ENCODE measurements around the gene PSMB9. TPM values are rescaled to one million over a fixed set of nuclear protein-coding genes. Genes with fewer than 3 reads are reported as not detected.
"Not testable (repeated sequence)": the region's sequence is repeated elsewhere in the genome, so short reads cannot be mapped to it uniquely, and the experiment has no call there.

The PSMB9 gene
- 100 to 1,000 TPM; 210 to 282 TPM for total RNA-seq

DNA sequence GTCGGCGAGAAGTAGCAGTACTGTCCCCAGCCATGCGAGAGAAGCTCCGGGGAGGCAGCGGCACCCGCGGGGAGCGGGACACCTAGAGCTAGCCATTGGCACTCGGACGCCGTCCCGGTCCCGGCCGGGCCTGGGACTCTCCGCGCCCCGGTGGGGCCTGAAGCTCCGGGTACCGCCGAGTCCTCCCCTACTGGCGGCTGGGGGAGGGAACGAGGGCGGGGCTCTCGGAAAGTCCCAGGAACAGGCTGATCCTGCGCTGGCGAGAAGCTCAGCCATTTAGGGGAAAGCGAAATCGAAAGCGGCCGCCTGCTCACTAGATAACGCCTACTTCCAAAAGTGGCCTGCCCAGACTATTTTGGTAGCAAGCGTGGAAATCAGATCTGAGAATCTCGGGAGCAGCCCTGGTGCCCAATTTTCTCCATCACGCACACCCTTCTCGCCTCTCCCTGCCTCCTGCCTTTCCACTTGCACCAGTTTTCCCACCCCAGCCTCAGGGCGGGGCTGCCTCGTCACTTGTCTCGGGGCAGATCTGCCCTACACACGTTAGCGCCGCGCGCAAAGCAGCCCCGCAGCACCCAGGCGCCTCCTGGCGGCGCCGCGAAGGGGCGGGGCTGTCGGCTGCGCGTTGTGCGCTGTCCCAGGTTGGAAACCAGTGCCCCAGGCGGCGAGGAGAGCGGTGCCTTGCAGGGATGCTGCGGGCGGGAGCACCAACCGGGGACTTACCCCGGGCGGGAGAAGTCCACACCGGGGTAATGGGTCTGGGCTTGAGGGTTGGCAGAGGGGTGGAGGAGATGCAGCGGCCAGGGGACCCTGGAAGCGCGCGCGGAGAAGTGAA, at the start of gene PSMB9, which contains the start of gene TAP1:
Gene PSMB9 (plus strand): TSS at position 652 of the 835 bp plus-strand sequence. CDS start 38 bp downstream, at position 690.
Gene TAP1 (minus strand): TSS at position 164 of the 835 bp plus-strand sequence. CDS start 68 bp downstream, at position 96.
- Mint-ChIP-seq H3K27ac (peak within 1 kb of the TSS; percentile 99), H3K9me3 (ENCODE audit: low read depth) (no peaks in the 10 kb centered on the region), H3K4me3 (peak within 1 kb of the TSS; percentile 100), H3K36me3 (ENCODE audit: low read depth) (peaks cover 89% of the 10 kb centered on the region), H3K4me1 (peaks cover 62% of the 10 kb centered on the region), H3K27me3 (no peaks in the 10 kb centered on the region)
- peak; percentile 98 for DNase-seq
- ATAC-seq = peak; percentile 84
- POLR2A ChIA-PET = interaction anchor here (0.7 to 4.2 kb wide), 12 partner anchors 9 to 1307 kb away, joined by 3 to 65 read pairs (median 4); partner anchors contain the start of genes PFDN6, PSMB8, TAP2 and WDR46
- CTCF ChIA-PET = interaction anchor here (0.7 to 8.0 kb wide), 11 partner anchors 12 to 440 kb away, joined by 3 to 240 read pairs (median 5); partner anchors contain the start of genes HLA-DMA, PSMB8 and TAP2
- intact Hi-C loops (cut with DNase I, micrococcal nuclease) = loop anchor here (1.0 to 5.0 kb wide), 16 partner anchors 9 to 1233 kb away; partner anchors contain the start of genes PSMB8 (in 2 of the 2), TAP2 (in 2 of the 2), ATF6B (in 1 of the 2) and BRD2 (in 1 of the 2)

DNA sequence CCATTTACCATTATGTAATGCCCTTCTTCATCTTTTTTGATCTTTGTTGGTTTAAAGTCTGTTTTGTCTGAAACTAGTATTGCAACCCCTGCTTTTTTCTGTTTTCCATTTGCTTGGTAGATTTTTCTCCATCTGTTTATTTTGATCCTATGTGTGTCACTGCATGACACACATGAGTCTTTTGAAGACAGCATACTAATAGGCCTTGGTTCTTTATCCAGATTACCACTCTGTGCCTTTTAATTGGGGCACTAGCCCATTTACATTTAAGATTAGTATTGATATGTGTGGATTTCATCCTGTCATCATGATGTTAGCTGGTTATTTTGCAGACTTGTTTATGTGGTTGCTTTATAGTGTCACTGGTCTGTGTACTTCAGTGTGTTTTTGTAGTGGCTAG, 48.6 kb upstream of the PSMB9 start:
- CTCF ChIA-PET = interaction anchor here (0.6 to 3.6 kb wide), 5 partner anchors 12 to 1642 kb away, joined by 3 to 10 read pairs (median 4); partner anchors contain the start of gene HLA-DMB
- H3K9me3 Mint-ChIP-seq (ENCODE audit: low read depth); H3K27ac Mint-ChIP-seq; H3K4me3 Mint-ChIP-seq; intact Hi-C loops (cut with DNase I, micrococcal nuclease); POLR2A ChIA-PET; H3K4me1 Mint-ChIP-seq; H3K36me3 Mint-ChIP-seq (ENCODE audit: low read depth); DNase-seq: not testable (repeated sequence)
- ATAC-seq = peak; percentile 33
- H3K27me3 Mint-ChIP-seq = peaks cover 31% of the 10 kb centered on the region

DNA sequence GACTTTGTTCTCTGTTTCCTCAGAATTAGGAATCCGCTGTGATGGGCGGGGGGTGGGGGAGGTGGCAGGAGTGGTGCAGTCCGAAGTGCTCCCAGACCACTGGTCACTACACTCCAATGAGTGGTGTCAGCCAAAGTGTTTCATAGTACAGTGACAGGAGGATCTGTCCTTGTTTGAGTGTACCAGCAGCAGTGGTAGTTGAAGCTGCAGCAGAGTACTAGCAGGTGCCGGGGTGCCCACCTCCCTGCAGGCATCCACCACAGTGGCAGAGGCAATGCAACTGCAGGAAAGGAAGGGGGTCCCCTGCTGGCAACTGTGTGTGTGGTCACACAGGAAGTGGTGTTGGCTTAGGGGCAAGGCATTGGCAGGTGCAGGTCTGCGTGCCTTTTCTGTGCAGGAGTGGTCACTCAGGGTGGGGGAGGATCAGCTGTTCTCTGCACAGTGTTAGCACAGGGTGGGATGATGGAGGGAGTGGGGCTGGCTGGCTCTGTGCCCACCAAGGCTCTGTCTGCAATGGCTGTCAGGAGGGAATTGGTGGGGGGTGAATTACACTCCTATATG, 46.9 kb upstream of the PSMB9 start:
- ChIA-PET CTCF (interaction anchor here (1.2 kb wide), 1 partner anchor 393 kb away, joined by 3 read pairs; no protein-coding TSS in a partner anchor), POLR2A (no interaction called here)
- no peaks in the 10 kb centered on the region for H3K36me3 Mint-ChIP-seq (ENCODE audit: low read depth)
- H3K27me3 Mint-ChIP-seq = peaks cover 29% of the 10 kb centered on the region
- peaks cover 7% of the 10 kb centered on the region for H3K4me1 Mint-ChIP-seq
- ATAC-seq (no peak), DNase-seq (no peak)
- intact Hi-C loops (cut with DNase I, micrococcal nuclease) = no loop called here
- H3K4me3 Mint-ChIP-seq = no peak overlapping the region
- no peak overlapping the region for H3K27ac Mint-ChIP-seq
- no peaks in the 10 kb centered on the region for H3K9me3 Mint-ChIP-seq (ENCODE audit: low read depth)

DNA sequence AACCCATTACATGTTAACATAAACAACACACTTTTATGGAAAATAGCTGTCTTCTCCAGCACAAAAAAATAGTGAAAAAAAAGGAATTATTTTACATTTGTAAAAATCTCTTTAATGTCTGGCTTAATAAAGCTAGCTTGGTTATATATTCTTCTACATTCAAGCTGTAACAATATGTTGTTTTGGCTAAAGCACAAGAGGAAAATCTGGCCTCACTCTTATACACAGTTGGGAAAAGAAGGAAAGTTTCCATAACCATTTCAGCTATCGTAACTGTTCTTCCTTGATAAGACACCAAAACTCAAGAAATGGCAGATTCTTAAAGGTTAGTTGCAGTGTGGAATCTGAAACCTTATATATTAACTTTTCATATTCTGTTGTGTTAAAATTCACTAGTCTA, 44.8 kb upstream of the PSMB9 start:
- H3K4me3 Mint-ChIP-seq = no peak overlapping the region
- intact Hi-C loops (cut with DNase I, micrococcal nuclease) = no loop called here
- H3K9me3 Mint-ChIP-seq (ENCODE audit: low read depth) = no peaks in the 10 kb centered on the region
- ChIA-PET CTCF (interaction anchor here (0.7 to 2.4 kb wide), 8 partner anchors 12 to 209 kb away, joined by 3 to 9 read pairs (median 3); partner anchors contain the start of gene TAP2), POLR2A (no interaction called here)
- no peak overlapping the region for H3K27ac Mint-ChIP-seq
- peaks cover 7% of the 10 kb centered on the region for H3K4me1 Mint-ChIP-seq
- DNase-seq = no peak
- H3K36me3 Mint-ChIP-seq (ENCODE audit: low read depth) = no peaks in the 10 kb centered on the region
- no peak for ATAC-seq
- H3K27me3 Mint-ChIP-seq = peaks cover 15% of the 10 kb centered on the region

DNA sequence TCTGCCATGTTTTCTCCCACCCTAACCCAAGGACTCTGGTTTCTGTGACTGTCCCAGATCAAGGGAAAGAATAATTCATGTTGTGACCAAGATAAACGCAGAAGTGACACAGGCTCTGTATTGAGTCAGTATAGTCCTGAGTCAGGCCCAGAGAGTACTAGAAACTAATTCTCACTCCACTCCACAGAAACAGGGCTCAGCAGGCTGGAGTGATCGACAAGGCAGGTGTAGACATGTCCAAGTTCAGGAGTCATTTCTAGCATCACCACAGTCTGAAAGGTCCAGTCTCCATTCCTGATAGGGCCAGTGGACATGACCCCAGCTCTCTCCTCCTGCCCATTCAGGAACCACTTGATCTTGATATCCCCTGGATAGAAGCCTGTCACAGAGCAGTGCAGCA, 39.8 kb upstream of the PSMB9 start:
- Mint-ChIP-seq H3K4me1 (peaks cover 5% of the 10 kb centered on the region), H3K36me3 (ENCODE audit: low read depth) (no peaks in the 10 kb centered on the region), H3K27ac (no peak overlapping the region), H3K27me3 (no peaks in the 10 kb centered on the region), H3K9me3 (ENCODE audit: low read depth) (no peaks in the 10 kb centered on the region), H3K4me3 (no peak overlapping the region)
- ATAC-seq (peak; percentile 42), DNase-seq (no peak)
- POLR2A ChIA-PET = no interaction called here
- CTCF ChIA-PET = no interaction called here
- intact Hi-C loops (cut with DNase I, micrococcal nuclease) = no loop called here

DNA sequence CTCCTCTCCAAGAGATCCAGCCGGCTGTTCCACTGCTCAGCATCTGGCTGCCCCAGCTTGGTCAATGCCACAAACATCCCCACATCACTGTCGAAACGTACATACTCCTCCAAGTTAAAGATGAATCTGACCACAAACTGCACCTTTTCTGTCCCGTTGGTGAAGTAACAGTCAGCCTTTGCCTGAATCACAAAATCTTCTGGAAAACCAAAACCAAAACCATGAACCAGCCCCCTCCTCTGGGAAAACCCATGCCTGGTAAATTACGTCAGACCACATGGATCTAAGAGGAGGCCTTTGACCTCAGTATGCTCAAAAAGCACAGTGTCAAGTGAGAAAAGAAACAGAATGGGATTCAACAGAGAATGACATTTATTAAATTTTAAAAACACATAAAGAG, 38.9 kb upstream of the PSMB9 start:
- no peaks in the 10 kb centered on the region for H3K27me3 Mint-ChIP-seq
- intact Hi-C loops (cut with DNase I, micrococcal nuclease) = no loop called here
- no peaks in the 10 kb centered on the region for H3K36me3 Mint-ChIP-seq (ENCODE audit: low read depth)
- H3K9me3 Mint-ChIP-seq (ENCODE audit: low read depth) = no peaks in the 10 kb centered on the region
- no peak overlapping the region for H3K4me3 Mint-ChIP-seq
- peaks cover 12% of the 10 kb centered on the region for H3K4me1 Mint-ChIP-seq
- ChIA-PET POLR2A (no interaction called here), CTCF (no interaction called here)
- no peak for ATAC-seq
- DNase-seq = no peak
- H3K27ac Mint-ChIP-seq = no peak overlapping the region

DNA sequence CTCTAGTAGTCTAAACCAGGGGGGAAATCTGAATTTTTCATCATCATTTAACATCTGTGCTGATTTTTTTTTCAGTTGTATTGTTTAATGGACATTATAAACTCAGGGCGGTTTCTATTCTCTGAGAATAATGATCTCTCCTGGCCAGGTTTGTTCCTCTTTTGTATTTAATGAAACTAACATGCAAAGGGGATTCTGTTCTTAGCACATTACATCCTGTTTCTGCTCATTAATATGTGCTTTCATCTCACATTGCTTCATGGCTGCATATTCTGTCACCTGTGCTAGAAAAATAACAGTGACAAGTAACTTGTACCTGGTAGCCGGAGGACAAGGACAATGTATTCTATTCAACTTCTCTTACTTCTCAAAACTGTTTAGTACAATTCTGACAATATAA, 38.0 kb upstream of the PSMB9 start:
- DNase-seq (no peak), ATAC-seq (no peak)
- H3K36me3 Mint-ChIP-seq (ENCODE audit: low read depth) = no peaks in the 10 kb centered on the region
- H3K4me3 Mint-ChIP-seq = no peak overlapping the region
- H3K9me3 Mint-ChIP-seq (ENCODE audit: low read depth) = no peaks in the 10 kb centered on the region
- intact Hi-C loops (cut with DNase I, micrococcal nuclease) = no loop called here
- CTCF ChIA-PET = interaction anchor here (0.6 kb wide), 1 partner anchor 54 kb away, joined by 3 read pairs; no protein-coding TSS in a partner anchor
- H3K27ac Mint-ChIP-seq = no peak overlapping the region
- H3K4me1 Mint-ChIP-seq = peaks cover 12% of the 10 kb centered on the region
- H3K27me3 Mint-ChIP-seq = no peaks in the 10 kb centered on the region
- POLR2A ChIA-PET = no interaction called here

DNA sequence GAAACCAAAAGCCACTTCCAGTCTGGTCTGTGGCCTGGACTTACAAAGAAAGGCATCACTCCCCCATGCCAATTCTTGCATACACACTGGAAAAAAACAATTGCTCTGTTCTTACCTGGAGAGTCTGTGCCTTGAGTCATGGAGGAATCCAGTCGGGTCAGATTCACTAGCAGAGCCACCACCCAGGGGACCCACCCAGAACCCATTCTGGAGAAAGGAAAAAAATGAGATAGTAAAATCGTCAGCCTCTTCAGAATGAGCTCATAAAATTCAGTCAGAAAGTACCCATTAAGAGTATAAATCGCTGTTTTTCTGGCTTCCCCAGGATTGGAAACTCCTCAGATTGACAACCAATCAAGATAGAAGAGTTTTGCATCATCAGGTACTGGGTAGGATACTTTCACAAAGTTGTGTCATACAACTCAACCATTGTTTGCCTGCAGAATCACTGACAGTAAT, 37.2 kb upstream of the PSMB9 start, which contains the start of gene HLA-DOB:
Gene HLA-DOB (minus strand): TSS at position 257 of the 459 bp plus-strand sequence. CDS start 51 bp downstream, at position 206.
- intact Hi-C loops (cut with DNase I, micrococcal nuclease) = no loop called here
- ChIA-PET CTCF (interaction anchor here (1.0 kb wide), 2 partner anchors 29 to 51 kb away, joined by 4 read pairs; no protein-coding TSS in a partner anchor), POLR2A (no interaction called here)
- peak; percentile 82 for ATAC-seq
- H3K27me3 Mint-ChIP-seq = no peaks in the 10 kb centered on the region
- no peak within 1 kb of the TSS for H3K27ac Mint-ChIP-seq
- peaks cover 12% of the 10 kb centered on the region for H3K4me1 Mint-ChIP-seq
- no peak for DNase-seq
- no peaks in the 10 kb centered on the region for H3K9me3 Mint-ChIP-seq (ENCODE audit: low read depth)
- H3K4me3 Mint-ChIP-seq = no peak within 1 kb of the TSS
- H3K36me3 Mint-ChIP-seq (ENCODE audit: low read depth) = no peaks in the 10 kb centered on the region

DNA sequence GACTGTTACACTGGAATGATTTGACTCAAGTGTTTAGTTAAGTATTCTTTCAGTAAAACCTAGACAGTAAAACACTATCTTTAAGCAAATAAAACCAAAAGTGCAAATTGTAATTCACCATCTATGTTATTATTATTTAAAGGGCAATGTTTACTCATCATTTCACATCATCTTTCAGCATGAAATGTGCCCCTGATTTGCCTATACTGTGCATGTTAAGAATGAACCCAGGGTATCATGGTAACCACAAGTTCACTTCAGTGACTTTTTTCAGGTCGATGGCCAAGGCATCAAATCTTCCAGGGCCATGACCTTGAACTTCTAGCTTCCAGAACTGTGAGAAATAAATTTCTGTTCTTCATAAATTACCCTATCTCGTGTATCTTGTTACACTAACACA, 35.1 kb upstream of the PSMB9 start:
- POLR2A ChIA-PET = no interaction called here
- Mint-ChIP-seq H3K27ac (no peak overlapping the region), H3K27me3 (no peaks in the 10 kb centered on the region), H3K36me3 (ENCODE audit: low read depth) (no peaks in the 10 kb centered on the region), H3K4me3 (no peak overlapping the region), H3K4me1 (peaks cover 12% of the 10 kb centered on the region), H3K9me3 (ENCODE audit: low read depth) (no peaks in the 10 kb centered on the region)
- CTCF ChIA-PET = interaction anchor here (1.6 kb wide), 1 partner anchor 20 kb away, joined by 6 read pairs; the partner anchor contains the start of gene TAP2
- ATAC-seq (no peak), DNase-seq (no peak)
- intact Hi-C loops (cut with DNase I, micrococcal nuclease) = no loop called here

DNA sequence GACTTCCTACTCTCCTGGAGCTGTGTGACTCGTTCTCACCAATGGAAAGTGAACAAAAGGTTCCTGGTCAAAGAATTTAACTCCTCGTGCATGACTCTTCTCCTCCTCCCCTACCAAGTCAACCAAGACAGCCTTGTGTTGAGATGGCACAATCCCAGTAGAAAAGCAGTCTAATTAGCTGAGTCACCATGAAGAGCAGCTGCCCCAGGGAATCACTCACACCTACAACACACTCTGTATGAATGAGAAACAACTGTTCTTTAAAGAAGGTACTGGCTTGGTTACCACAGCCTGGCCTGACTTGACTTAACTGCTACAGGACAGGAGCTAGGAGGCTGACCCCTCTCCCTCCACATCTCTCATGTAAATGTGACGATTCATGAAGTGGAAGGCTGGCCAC, 34.3 kb upstream of the PSMB9 start:
- Mint-ChIP-seq H3K27ac (no peak overlapping the region), H3K4me3 (no peak overlapping the region), H3K4me1 (peaks cover 12% of the 10 kb centered on the region), H3K36me3 (ENCODE audit: low read depth) (no peaks in the 10 kb centered on the region), H3K27me3 (no peaks in the 10 kb centered on the region), H3K9me3 (ENCODE audit: low read depth) (no peaks in the 10 kb centered on the region)
- intact Hi-C loops (cut with DNase I, micrococcal nuclease) = no loop called here
- CTCF ChIA-PET = interaction anchor here (1.6 to 2.5 kb wide), 2 partner anchors 19 to 49 kb away, joined by 6 to 24 read pairs; partner anchors contain the start of gene TAP2
- ATAC-seq = no peak
- POLR2A ChIA-PET = interaction anchor here (0.7 kb wide), 1 partner anchor 976 kb away, joined by 3 read pairs; no protein-coding TSS in a partner anchor
- no peak for DNase-seq

DNA sequence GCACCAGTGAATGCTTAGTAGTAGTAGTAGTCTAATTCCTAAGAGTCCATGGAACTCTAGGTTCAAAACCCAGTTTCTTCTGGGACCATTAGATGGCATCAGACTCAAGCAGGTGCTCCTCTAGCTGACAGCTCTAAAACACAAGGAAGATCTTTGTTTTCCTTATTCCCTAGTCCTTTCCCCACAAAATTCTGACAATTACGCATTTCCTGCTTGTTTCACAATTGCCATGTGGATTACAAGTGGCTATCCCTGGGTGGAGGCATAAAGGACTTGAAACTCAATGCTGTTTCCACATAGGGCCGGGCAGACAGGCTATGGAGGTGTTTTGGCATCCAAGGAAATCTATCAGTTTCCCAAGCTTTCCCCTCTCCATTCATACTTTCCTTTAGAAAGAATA, 28.0 kb upstream of the PSMB9 start:
- Mint-ChIP-seq H3K27ac (no peak overlapping the region), H3K9me3 (ENCODE audit: low read depth) (no peaks in the 10 kb centered on the region), H3K4me1 (peaks cover 28% of the 10 kb centered on the region), H3K36me3 (ENCODE audit: low read depth) (peaks cover 36% of the 10 kb centered on the region), H3K27me3 (no peaks in the 10 kb centered on the region), H3K4me3 (no peak overlapping the region)
- ATAC-seq (no peak), DNase-seq (no peak)
- ChIA-PET POLR2A (no interaction called here), CTCF (interaction anchor here (0.6 to 4.7 kb wide), 6 partner anchors 13 to 186 kb away, joined by 3 to 42 read pairs (median 4); partner anchors contain the start of genes HLA-DMA and TAP2)
- intact Hi-C loops (cut with DNase I, micrococcal nuclease) = no loop called here
